ENCODE results near the gene SND1. TPM values are rescaled to one million over a fixed set of nuclear protein-coding genes. Genes with fewer than 3 reads are reported as not detected.

SND1 gene
- polyA plus RNA-seq, 3 donors: 46.5 to 97.3 (median 79.8) TPM

DNA sequence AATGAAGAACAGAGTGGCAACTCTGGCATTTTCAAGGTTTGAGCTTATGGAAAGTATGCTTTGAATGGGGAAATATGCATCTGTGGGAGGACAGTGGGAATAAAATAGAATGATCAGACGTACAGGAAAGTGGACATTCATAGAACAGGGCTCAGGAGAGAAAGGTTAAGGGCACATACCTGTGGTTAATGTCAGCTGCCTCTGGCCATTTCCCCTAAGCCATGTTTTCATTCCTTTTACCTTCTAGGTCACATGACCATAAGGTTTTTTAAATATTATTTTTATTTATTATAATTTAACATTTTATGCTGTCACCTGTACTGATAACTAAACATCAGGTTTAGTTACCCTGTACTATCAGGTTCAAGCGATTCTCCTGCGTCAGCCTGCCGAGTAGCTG, 326.4 kb downstream of the SND1 start:
- peaks cover 0 to 2% (median 0%) of the 10 kb centered on the region in 3 donors for H3K27me3 Mint-ChIP-seq (ENCODE audit: low read depth in 3 of 3)
- H3K27ac Mint-ChIP-seq: no peak overlapping the region
- no peaks in the 10 kb centered on the region for H3K27me3 ChIP-seq (ENCODE audit: control insufficient read depth in 2 of 2, insufficient read depth in 2 of 2, low read length in 2 of 2)
- H2AFZ ChIP-seq (ENCODE audit: insufficient read depth, low read depth, low read length, poor library complexity, severe bottlenecking): no peak overlapping the region
- H3K4me1 ChIP-seq (ENCODE audit: control insufficient read depth in 1 of 2, insufficient read depth in 2 of 2, low read length in 2 of 2): no peaks in the 10 kb centered on the region
- no peaks in the 10 kb centered on the region for H3K79me2 ChIP-seq (ENCODE audit: insufficient read depth, low read length)
- no peak overlapping the region for H3K27ac ChIP-seq (ENCODE audit: low read depth in 1 of 2, low read length in 2 of 2)
- peaks cover 16 to 28% (median 27%) of the 10 kb centered on the region in 7 donors for H3K9me3 Mint-ChIP-seq
- no peak overlapping the region for H3K4me3 ChIP-seq (replicated peaks in 1 of 3; ENCODE audit: low read depth in 2 of 3, low read length in 3 of 3)
- H3K4me2 ChIP-seq (replicated peaks; ENCODE audit: extremely low read depth, low read length, poor library complexity, severe bottlenecking): no peak overlapping the region
- H3K4me3 Mint-ChIP-seq: no peak overlapping the region
- peaks cover 42 to 68% of the 10 kb centered on the region in 2 donors for H3K36me3 Mint-ChIP-seq
- no peak for DNase-seq
- TF ChIP-seq, protein P1, sequence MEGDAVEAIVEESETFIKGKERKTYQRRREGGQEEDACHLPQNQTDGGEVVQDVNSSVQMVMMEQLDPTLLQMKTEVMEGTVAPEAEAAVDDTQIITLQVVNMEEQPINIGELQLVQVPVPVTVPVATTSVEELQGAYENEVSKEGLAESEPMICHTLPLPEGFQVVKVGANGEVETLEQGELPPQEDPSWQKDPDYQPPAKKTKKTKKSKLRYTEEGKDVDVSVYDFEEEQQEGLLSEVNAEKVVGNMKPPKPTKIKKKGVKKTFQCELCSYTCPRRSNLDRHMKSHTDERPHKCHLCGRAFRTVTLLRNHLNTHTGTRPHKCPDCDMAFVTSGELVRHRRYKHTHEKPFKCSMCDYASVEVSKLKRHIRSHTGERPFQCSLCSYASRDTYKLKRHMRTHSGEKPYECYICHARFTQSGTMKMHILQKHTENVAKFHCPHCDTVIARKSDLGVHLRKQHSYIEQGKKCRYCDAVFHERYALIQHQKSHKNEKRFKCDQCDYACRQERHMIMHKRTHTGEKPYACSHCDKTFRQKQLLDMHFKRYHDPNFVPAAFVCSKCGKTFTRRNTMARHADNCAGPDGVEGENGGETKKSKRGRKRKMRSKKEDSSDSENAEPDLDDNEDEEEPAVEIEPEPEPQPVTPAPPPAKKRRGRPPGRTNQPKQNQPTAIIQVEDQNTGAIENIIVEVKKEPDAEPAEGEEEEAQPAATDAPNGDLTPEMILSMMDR (IDR thresholded peaks at IDR 0.05): no peak
- H3K4me1 Mint-ChIP-seq: no peaks in the 10 kb centered on the region
- H3K36me3 ChIP-seq (replicated peaks in 1 of 2; ENCODE audit: control insufficient read depth in 1 of 2, insufficient read depth in 2 of 2, low read length in 2 of 2): peaks cover 4 to 49% of the 10 kb centered on the region in 2 donors
- no peaks in the 10 kb centered on the region for H4K20me1 ChIP-seq (ENCODE audit: insufficient read depth, low read length)
- WGBS (ENCODE audit: insufficient coverage): no CpG with 5 or more reads among the region's 4 CpGs
- no peak overlapping the region for H3K9ac ChIP-seq (ENCODE audit: insufficient read depth, low read length, poor library complexity, severe bottlenecking)
- intact Hi-C loops (cut with micrococcal nuclease): no loop called here
- H3K9me3 ChIP-seq (replicated peaks in 1 of 2; ENCODE audit: control insufficient read depth in 1 of 2, insufficient read depth in 1 of 2, low read length in 2 of 2): peaks cover 19% of the 10 kb centered on the region in 2 donors

- H2AFZ ChIP-seq (ENCODE audit: insufficient read depth, low read depth, low read length, poor library complexity, severe bottlenecking): no peak overlapping the region
- intact Hi-C loops (cut with micrococcal nuclease): no loop called here
- no peaks in the 10 kb centered on the region for H4K20me1 ChIP-seq (ENCODE audit: insufficient read depth, low read length)
- no peaks in the 10 kb centered on the region for H3K27me3 ChIP-seq (ENCODE audit: control insufficient read depth in 2 of 2, insufficient read depth in 2 of 2, low read length in 2 of 2)
- 97% methylated on average over 8 of the region's 9 CpGs for WGBS (ENCODE audit: insufficient coverage)
- TF ChIP-seq, protein P1 (IDR thresholded peaks at IDR 0.05): no peak
- Mint-ChIP-seq H3K27ac (no peak overlapping the region), H3K9me3 (peaks cover 16 to 28% (median 27%) of the 10 kb centered on the region in 7 donors), H3K27me3 (ENCODE audit: low read depth in 3 of 3) (peaks cover 0 to 2% (median 0%) of the 10 kb centered on the region in 3 donors), H3K36me3 (peaks cover 41 to 64% of the 10 kb centered on the region in 2 donors), H3K4me3 (no peak overlapping the region), H3K4me1 (no peaks in the 10 kb centered on the region)
- H3K27ac ChIP-seq (ENCODE audit: low read depth in 1 of 2, low read length in 2 of 2): no peak overlapping the region
- no peaks in the 10 kb centered on the region for H3K4me1 ChIP-seq (ENCODE audit: control insufficient read depth in 1 of 2, insufficient read depth in 2 of 2, low read length in 2 of 2)
- H3K9me3 ChIP-seq (replicated peaks in 1 of 2; ENCODE audit: control insufficient read depth in 1 of 2, insufficient read depth in 1 of 2, low read length in 2 of 2): peaks cover 19% of the 10 kb centered on the region in 2 donors
- H3K36me3 ChIP-seq (replicated peaks in 1 of 2; ENCODE audit: control insufficient read depth in 1 of 2, insufficient read depth in 2 of 2, low read length in 2 of 2): peaks cover 4 to 45% of the 10 kb centered on the region in 2 donors
- DNase-seq: no peak
- no peaks in the 10 kb centered on the region for H3K79me2 ChIP-seq (ENCODE audit: insufficient read depth, low read length)
- H3K4me3 ChIP-seq (replicated peaks in 1 of 3; ENCODE audit: low read depth in 2 of 3, low read length in 3 of 3): no peak overlapping the region
- H3K9ac ChIP-seq (ENCODE audit: insufficient read depth, low read length, poor library complexity, severe bottlenecking): no peak overlapping the region
- no peak overlapping the region for H3K4me2 ChIP-seq (replicated peaks; ENCODE audit: extremely low read depth, low read length, poor library complexity, severe bottlenecking)
These were observed 327.2 kb downstream of the SND1 start for GRCh38 chr7:127979113-127979727.

Data from CD14-positive monocyte (primary cell).